Calu3 (cell line): ENCODE measurements around the gene ZNF583. TPM values are rescaled to one million over a fixed set of nuclear protein-coding genes. Genes with fewer than 3 reads are reported as not detected.

Source experiments
- BruUV-seq: library from RNA; stranded (reverse); fragments of 400-500 nt; replicated peaks from 2 replicates; lab custom pipeline; 2021; lab: Mats Ljungman, UMichigan
- CTCF ChIA-PET: fragments of 300-600 bp; sonication (Branson Sonifier 250); formaldehyde crosslinking; loops from one replicate; lab custom pipeline; 2022; ENCODE audit warnings: antibody characterized with exemption; lab: Charles Lee
- DNase-seq: peaks from one replicate; pipeline ENCODE4 v3.0.0; 2022
- H3K27ac Mint-ChIP-seq: one replicate; pipeline ENCODE4 v1.8.0; 2022; ENCODE audit warnings: mixed read lengths; ENCODE audit not compliant: unreplicated experiment
- H3K27me3 Mint-ChIP-seq: one replicate; pipeline ENCODE4 v1.8.0; 2022; ENCODE audit warnings: mixed read lengths; ENCODE audit not compliant: unreplicated experiment
- H3K36me3 Mint-ChIP-seq: one replicate; pipeline ENCODE4 v1.8.0; 2022; ENCODE audit warnings: mild to moderate bottlenecking, moderate library complexity, mixed read lengths; ENCODE audit not compliant: insufficient read depth, unreplicated experiment
- H3K4me1 Mint-ChIP-seq: one replicate; pipeline ENCODE4 v1.8.0; 2022; ENCODE audit warnings: mild to moderate bottlenecking, low read depth, mixed read lengths; ENCODE audit not compliant: unreplicated experiment
- H3K4me3 Mint-ChIP-seq: one replicate; pipeline ENCODE4 v1.8.0; 2022; ENCODE audit warnings: mild to moderate bottlenecking, low read depth, moderate library complexity, mixed read lengths; ENCODE audit not compliant: unreplicated experiment
- H3K9me3 Mint-ChIP-seq: one replicate; pipeline ENCODE4 v1.8.0; 2022; ENCODE audit warnings: low read depth, mixed read lengths; ENCODE audit not compliant: unreplicated experiment
- intact Hi-C: fragments of 100-400 bp; cut with micrococcal nuclease; formaldehyde crosslinking; loops from one replicate; pipeline ENCODE4 v1.10.0; 2022; ENCODE audit not compliant: unreplicated experiment
- total RNA-seq: library from RNA; stranded (reverse); gene quantifications from 2 replicates; pipeline ENCODE4 v1.2.3, GENCODE V29; 2022
- TF ChIP-seq, protein P1 (sequence below): fragments of 200-600 bp; IDR thresholded peaks from one replicate; pipeline ENCODE4 v1.8.0; 2022; ENCODE audit warnings: antibody characterized with exemption; ENCODE audit not compliant: unreplicated experiment

ZNF583 gene
- total RNA-seq, 1 experiment from 2014 or later: 2.3 TPM

DNA sequence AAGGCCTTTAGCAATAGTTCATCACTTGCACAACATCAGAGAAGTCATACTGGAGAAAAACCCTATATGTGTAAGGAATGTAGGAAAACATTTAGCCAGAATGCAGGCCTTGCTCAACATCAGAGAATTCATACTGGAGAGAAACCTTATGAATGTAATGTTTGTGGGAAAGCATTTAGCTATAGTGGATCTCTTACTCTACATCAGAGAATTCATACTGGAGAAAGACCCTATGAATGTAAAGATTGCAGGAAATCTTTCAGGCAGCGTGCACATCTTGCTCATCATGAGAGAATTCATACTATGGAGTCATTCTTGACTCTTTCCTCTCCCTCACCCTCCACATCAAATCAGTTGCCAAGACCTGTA is 19.8 kb downstream of the ZNF583 start:
- no peak for DNase-seq
- Mint-ChIP-seq H3K27ac (no peak overlapping the region), H3K4me1 (no peaks in the 10 kb centered on the region), H3K4me3 (no peak overlapping the region), H3K36me3 (no peaks in the 10 kb centered on the region), H3K9me3 (peaks cover 34% of the 10 kb centered on the region), H3K27me3 (no peaks in the 10 kb centered on the region)
- intact Hi-C loops: no loop called here
- no TSS peak for BruUV-seq
- TF ChIP-seq, protein P1, sequence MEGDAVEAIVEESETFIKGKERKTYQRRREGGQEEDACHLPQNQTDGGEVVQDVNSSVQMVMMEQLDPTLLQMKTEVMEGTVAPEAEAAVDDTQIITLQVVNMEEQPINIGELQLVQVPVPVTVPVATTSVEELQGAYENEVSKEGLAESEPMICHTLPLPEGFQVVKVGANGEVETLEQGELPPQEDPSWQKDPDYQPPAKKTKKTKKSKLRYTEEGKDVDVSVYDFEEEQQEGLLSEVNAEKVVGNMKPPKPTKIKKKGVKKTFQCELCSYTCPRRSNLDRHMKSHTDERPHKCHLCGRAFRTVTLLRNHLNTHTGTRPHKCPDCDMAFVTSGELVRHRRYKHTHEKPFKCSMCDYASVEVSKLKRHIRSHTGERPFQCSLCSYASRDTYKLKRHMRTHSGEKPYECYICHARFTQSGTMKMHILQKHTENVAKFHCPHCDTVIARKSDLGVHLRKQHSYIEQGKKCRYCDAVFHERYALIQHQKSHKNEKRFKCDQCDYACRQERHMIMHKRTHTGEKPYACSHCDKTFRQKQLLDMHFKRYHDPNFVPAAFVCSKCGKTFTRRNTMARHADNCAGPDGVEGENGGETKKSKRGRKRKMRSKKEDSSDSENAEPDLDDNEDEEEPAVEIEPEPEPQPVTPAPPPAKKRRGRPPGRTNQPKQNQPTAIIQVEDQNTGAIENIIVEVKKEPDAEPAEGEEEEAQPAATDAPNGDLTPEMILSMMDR: no peak
- CTCF ChIA-PET: no interaction called here

DNA sequence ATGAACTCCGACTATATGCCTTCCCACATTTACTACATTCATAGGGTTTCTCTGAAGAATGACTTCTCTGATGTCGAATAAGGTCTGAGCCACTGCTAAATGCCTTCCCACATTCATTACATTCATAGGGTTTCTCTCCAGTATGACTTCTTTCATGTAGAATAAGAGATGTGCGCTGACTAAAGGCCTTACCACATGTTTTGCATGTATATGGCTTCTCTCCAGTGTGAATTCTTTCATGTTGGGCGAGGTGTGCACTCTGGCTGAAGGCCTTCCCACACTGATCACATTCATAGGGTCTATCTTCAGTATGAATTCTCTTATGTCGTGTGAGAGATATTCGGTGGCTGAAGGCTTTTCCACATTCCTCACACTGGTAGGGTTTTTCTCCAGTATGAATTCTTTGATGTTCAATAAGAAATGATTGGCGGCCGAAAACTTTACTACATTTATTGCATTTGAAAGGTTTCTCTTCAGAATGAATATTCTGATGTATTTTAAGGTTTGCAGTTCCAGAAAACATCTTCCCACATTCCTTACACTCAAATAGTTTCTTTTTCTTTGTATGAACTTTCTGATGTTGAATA is 37.2 kb downstream of the ZNF583 start:
- intact Hi-C loops: no loop called here
- TF ChIP-seq, protein P1: no peak
- H3K9me3 Mint-ChIP-seq: peaks cover 20% of the 10 kb centered on the region
- no peaks in the 10 kb centered on the region for H3K27me3 Mint-ChIP-seq
- no TSS peak for BruUV-seq
- CTCF ChIA-PET: no interaction called here
- DNase-seq: no peak
- H3K27ac Mint-ChIP-seq: no peak overlapping the region
- H3K4me3 Mint-ChIP-seq: no peak overlapping the region
- H3K36me3 Mint-ChIP-seq: no peaks in the 10 kb centered on the region
- no peaks in the 10 kb centered on the region for H3K4me1 Mint-ChIP-seq

DNA sequence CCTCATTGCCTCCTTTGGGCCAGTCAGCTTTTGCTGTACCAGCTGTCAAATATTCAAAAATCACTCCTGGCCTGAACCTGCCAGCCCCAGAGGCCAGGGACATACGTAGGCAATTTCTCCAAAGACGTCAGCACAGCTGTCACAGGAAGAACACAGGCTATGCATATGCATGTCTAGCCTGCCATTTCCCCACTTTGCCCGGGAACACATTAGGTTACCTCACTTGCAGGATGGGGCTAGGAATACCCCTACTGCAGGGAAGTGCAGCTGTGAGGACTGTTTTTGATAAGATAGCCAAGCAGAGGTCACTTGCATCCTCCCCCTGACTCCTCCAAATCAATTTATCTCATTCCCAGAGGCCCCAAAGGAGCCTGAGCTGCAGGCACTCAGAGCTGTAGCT is 70.2 kb downstream of the ZNF583 start:
- CTCF ChIA-PET: no interaction called here
- BruUV-seq: no TSS peak

DNA sequence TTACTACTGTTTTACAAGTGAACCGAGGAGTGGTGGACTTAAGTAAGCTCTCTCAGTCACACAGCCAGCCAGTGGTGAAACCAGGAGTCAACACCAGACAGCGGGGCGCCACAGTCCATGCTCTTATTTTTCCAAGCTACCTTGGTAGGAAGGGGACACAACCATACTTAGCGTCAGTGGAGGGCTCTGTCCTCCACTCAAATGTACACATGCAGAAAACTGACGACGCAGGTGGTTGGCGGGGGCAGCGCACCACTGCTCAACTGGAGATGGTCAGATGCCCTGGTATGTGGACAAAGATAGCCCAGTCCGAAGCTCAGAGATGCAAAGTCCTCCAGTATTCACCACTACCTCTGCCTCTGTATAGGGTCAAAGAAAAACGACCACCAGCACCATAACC is 72.0 kb downstream of the ZNF583 start:
- peaks cover 43% of the 10 kb centered on the region for H3K9me3 Mint-ChIP-seq
- CTCF ChIA-PET: no interaction called here
- no peaks in the 10 kb centered on the region for H3K27me3 Mint-ChIP-seq
- H3K4me3 Mint-ChIP-seq: no peak overlapping the region
- H3K27ac Mint-ChIP-seq: no peak overlapping the region
- DNase-seq: no peak
- H3K4me1 Mint-ChIP-seq: no peaks in the 10 kb centered on the region
- no peaks in the 10 kb centered on the region for H3K36me3 Mint-ChIP-seq
- BruUV-seq: no TSS peak
- TF ChIP-seq, protein P1: no peak
- intact Hi-C loops: no loop called here

More for the DNA sequence above, 70.2 kb downstream of the ZNF583 start:
- Mint-ChIP-seq H3K4me3 (no peak overlapping the region), H3K4me1 (no peaks in the 10 kb centered on the region), H3K27me3 (no peaks in the 10 kb centered on the region), H3K9me3 (peaks cover 40% of the 10 kb centered on the region), H3K36me3 (no peaks in the 10 kb centered on the region), H3K27ac (no peak overlapping the region)
- DNase-seq: no peak
- TF ChIP-seq, protein P1: no peak
- intact Hi-C loops: no loop called here

Other genes starting within 250 kb of the ZNF583 start
- not detected in 2 replicates for gene GALP, start 228.3 kb upstream of the ZNF583 start, total RNA-seq
- not detected in 2 replicates for gene ZSCAN5B, start 206.5 kb upstream of the ZNF583 start, total RNA-seq
- not detected in 2 replicates for gene ZSCAN5C, start 202.1 kb upstream of the ZNF583 start, total RNA-seq
- gene EDDM13, start 131.6 kb upstream of the ZNF583 start, total RNA-seq: not detected in 2 replicates
- gene ZSCAN5A, start 89.5 kb upstream of the ZNF583 start, total RNA-seq: 13.5 and 14.9 TPM in 2 replicates
- 1.5 and 1.7 TPM in 2 replicates for gene ZNF582, start 10.8 kb upstream of the ZNF583 start, total RNA-seq
- not detected in 2 replicates for gene ZNF667, start 73.0 kb downstream of the ZNF583 start, total RNA-seq
- 0.07 TPM in 1 of 2 replicates, not detected in the other for gene ZNF471, start 103.5 kb downstream of the ZNF583 start, total RNA-seq
- not detected in 2 replicates for gene ZFP28, start 134.6 kb downstream of the ZNF583 start, total RNA-seq
- gene ZNF470, start 163.1 kb downstream of the ZNF583 start, total RNA-seq: 0.68 and 1.4 TPM in 2 replicates
- gene ZNF71, start 191.0 kb downstream of the ZNF583 start, total RNA-seq: 1.7 and 1.8 TPM in 2 replicates
- gene SMIM17, start 238.8 kb downstream of the ZNF583 start, total RNA-seq: not detected in 2 replicates